GM15510 (cell line): ENCODE results near the gene APOA5.

ENCODE experiments used
- POLR2A ChIP-seq: IDR thresholded peaks from 3 replicates; pipeline ENCODE4 v1.6.1; 2011; ENCODE audit warnings: borderline replicate concordance; ENCODE audit not compliant: insufficient read length; ENCODE audit errors: extremely low read depth

Gene APOA5

GRCh38 chr11:116774661-116775060 is 17.0 kb downstream of the APOA5 start:
- TF ChIP-seq POLR2A, result no peak

GRCh38 chr11:116773203-116774097 is 18.2 kb downstream of the APOA5 start:
- no peak for TF ChIP-seq POLR2A

GRCh38 chr11:116772443-116773202 is 19.1 kb downstream of the APOA5 start, which contains the start of gene BUD13:
TSS of gene BUD13 (minus strand) at chr11:116772987. CDS start at chr11:116772964, 23 bp downstream.
- peak; percentile 91 for TF ChIP-seq POLR2A

DNA sequence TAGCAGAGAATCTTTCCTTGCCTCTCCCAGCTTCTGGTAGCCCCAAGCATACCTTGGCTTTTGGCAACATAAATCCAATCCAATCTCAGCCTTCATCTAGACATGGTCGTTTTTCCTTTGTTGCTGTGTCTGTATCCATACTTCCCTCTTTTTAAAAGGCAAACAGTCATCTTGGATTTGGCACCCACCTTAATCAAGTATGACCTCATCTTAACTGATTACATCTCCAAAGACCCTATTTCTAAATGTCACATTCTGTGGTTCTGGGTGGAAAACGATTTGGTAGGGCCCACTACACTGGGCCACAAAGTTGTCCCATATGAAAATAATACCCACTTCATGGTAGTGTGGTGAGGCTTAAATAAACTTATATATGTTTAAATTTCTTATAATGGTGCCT is 19.7 kb downstream of the APOA5 start:
- no peak for TF ChIP-seq POLR2A

DNA sequence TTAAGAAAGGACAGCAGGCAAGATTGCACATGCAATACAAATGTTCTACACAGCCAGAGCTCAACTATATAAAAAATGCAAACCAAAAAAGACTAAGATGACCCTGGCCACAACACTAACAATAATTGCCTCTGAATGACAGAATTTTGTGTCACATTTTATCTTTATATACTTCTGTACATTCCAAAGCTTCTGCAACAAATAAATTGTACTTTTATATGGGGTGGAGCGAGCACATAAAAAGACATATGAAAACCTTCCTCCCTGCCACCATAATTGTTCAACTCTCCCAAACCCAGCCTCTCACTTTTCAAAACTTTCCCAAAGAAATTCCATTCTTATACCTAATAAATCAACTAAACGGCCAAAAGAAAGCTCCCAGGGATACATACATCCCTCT is 29.5 kb downstream of the APOA5 start:
- no peak for TF ChIP-seq POLR2A

DNA sequence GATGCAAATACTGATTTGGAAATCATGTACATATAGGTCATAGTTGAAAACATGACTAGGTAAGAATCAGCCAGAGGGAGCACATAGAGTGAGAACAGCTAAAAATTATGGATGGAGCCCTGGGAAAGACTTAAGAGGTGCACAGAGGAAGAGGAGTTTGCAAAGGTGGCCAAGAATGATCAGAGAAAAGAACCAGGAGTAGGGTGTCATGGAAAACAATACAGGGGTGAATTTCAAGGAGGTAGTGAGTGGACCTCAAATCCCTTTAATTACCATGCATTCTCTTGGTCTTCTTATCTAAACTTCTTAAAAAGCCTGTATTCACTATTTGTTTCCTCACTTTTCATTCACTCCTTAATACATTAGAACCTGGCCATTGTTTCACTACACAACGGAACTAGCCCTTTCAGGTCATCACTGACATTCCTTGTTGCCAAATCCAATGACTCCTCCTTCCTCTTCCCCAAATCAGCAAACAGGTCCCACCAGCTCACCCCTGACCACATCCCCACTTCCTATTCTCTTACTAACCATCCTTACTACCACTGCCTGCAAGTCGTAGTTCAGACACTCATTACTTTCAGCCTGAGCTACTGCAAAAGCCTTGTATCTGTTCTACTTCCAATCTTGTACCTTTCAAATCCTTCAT is 41.5 kb downstream of the APOA5 start:
- no peak for TF ChIP-seq POLR2A

DNA sequence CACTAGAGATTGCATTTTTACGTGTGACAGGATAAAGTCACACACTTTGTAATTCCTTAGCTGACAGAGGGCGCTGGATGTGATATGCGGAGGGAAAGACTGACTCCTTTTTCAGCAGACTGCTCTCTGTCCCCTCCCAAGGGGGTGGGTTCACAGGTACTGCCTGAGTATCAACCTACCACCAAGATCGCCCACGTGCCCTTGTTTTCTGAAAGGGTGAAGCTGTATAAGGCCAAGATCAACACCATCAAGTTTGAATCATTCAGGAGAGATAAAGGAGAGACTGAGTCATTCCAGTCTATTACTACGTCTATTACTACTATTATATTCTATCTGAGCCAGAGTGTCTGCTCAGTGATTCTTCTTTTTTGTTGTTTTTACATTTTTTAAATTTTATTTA is 49.6 kb downstream of the APOA5 start:
- no peak for TF ChIP-seq POLR2A

GRCh38 chr11:116740741-116741140 is 50.9 kb downstream of the APOA5 start:
- TF ChIP-seq POLR2A, result no peak
